Prostate gland (tissue), 2 donors: ENCODE measurements around the gene CORO1A.
"Not testable (repeated sequence)": the region's sequence is repeated elsewhere in the genome, so short reads cannot be mapped to it uniquely, and the experiment has no call there.

Source experiments
- CTCF ChIP-seq, 4 experiments: fragments of 200-600 bp in 2 of 4; fragments of 450-650 bp in 2 of 4; sonication (generic) in 2 of 4; IDR thresholded peaks; 1 replicate in 3 of 4; 2 replicates in 1 of 4; pipeline ENCODE4 v1.5.1; 2016 to 2019; ENCODE audit warnings: antibody characterized with exemption in 4 of 4, mild to moderate bottlenecking in 2 of 4, moderate library complexity in 2 of 4
- POLR2A ChIP-seq: fragments of 450-650 bp; IDR thresholded peaks from one replicate; pipeline ENCODE4 v1.6.1; 2016; ENCODE audit warnings: antibody characterized with exemption, mild to moderate bottlenecking

GRCh38 chr16:30169416-30169815, 14.0 kb upstream of the CORO1A start:
- not testable (repeated sequence) for TF ChIP-seq CTCF (IDR thresholded peaks at IDR 0.05); POLR2A
